CD14-positive monocyte (primary cell): Measurements from ENCODE around the gene RALGAPA2. TPM values are rescaled to one million over a fixed set of nuclear protein-coding genes. Genes with fewer than 3 reads are reported as not detected.

Source experiments
- DNase-seq, 3 donors: peaks; one replicate each; pipeline ENCODE4 v3.0.0-alpha.2; 2011 to 2022
- H2AFZ ChIP-seq: 2 replicates; pipeline ENCODE4 v1.6.0; 2012; ENCODE audit warnings: mild to moderate bottlenecking, low read depth, low read length, inconsistent platforms; ENCODE audit not compliant: insufficient read depth, poor library complexity, severe bottlenecking
- H3K27ac ChIP-seq, 2 donors: 1 replicate in 1 of 2; 2 replicates in 1 of 2; pipeline ENCODE4 v1.5.1; 2012 to 2013; ENCODE audit warnings: low read length in 2 of 2, control low read depth in 1 of 2, inconsistent platforms in 1 of 2, low read depth in 1 of 2, mild to moderate bottlenecking in 1 of 2
- H3K27me3 ChIP-seq, 2 donors: one replicate each; pipeline versions ENCODE4 v1.6.0 to v1.6.1; 2011 to 2013; ENCODE audit warnings: low read length in 2 of 2; ENCODE audit not compliant: control insufficient read depth in 2 of 2, insufficient read depth in 2 of 2
- H3K36me3 ChIP-seq, 2 donors: replicated peaks in 1 of 2; 1 replicate in 1 of 2; 2 replicates in 1 of 2; pipeline versions ENCODE4 v1.5.1 to v1.6.1; 2012 to 2013; ENCODE audit warnings: low read length in 2 of 2, control low read depth in 1 of 2, inconsistent platforms in 1 of 2, mild to moderate bottlenecking in 1 of 2; ENCODE audit not compliant: insufficient read depth in 2 of 2, control insufficient read depth in 1 of 2
- H3K4me1 ChIP-seq, 2 donors: 1 replicate in 1 of 2; 2 replicates in 1 of 2; pipeline versions ENCODE4 v1.5.1 to v1.6.1; 2012 to 2013; ENCODE audit warnings: low read length in 2 of 2, control low read depth in 1 of 2, inconsistent platforms in 1 of 2, mild to moderate bottlenecking in 1 of 2, moderate library complexity in 1 of 2; ENCODE audit not compliant: insufficient read depth in 2 of 2, control insufficient read depth in 1 of 2
- H3K4me2 ChIP-seq: replicated peaks from 2 replicates; pipeline ENCODE3; 2012; ENCODE audit warnings: low read length, moderate library complexity, mild to moderate bottlenecking; ENCODE audit not compliant: poor library complexity, severe bottlenecking; ENCODE audit errors: extremely low read depth
- H3K4me3 ChIP-seq, 3 experiments: fragments of 200-600 bp in 1 of 3; sonication (generic) in 1 of 3; replicated peaks in 1 of 3; 1 replicate in 2 of 3; 2 replicates in 1 of 3; pipeline ENCODE4 v1.5.1; 2011 to 2013; ENCODE audit warnings: low read length in 3 of 3, mild to moderate bottlenecking in 3 of 3, control low read depth in 2 of 3, low read depth in 2 of 3, inconsistent platforms in 1 of 3, moderate library complexity in 1 of 3
- H3K79me2 ChIP-seq: 2 replicates; pipeline ENCODE4 v1.6.0; 2012; ENCODE audit warnings: mild to moderate bottlenecking, control low read depth, inconsistent platforms, low read length, moderate library complexity; ENCODE audit not compliant: insufficient read depth
- H3K9ac ChIP-seq: 2 replicates; pipeline ENCODE4 v1.6.0; 2017; ENCODE audit warnings: low read length, mild to moderate bottlenecking; ENCODE audit not compliant: insufficient read depth, poor library complexity, severe bottlenecking
- H3K9me3 ChIP-seq, 2 donors: replicated peaks in 1 of 2; 1 replicate in 1 of 2; 2 replicates in 1 of 2; pipeline versions ENCODE4 v1.5.1 to v1.6.1; 2012 to 2013; ENCODE audit warnings: low read length in 2 of 2, control low read depth in 1 of 2; ENCODE audit not compliant: control insufficient read depth in 1 of 2, insufficient read depth in 1 of 2
- H4K20me1 ChIP-seq: 2 replicates; pipeline ENCODE4 v1.6.0; 2012; ENCODE audit warnings: mild to moderate bottlenecking, low read length, control low read depth, moderate library complexity; ENCODE audit not compliant: insufficient read depth
- H3K27ac Mint-ChIP-seq, 7 donors: one replicate each; pipeline ENCODE4 v1.8.0; 2020; ENCODE audit warnings: mild to moderate bottlenecking in 7 of 7, mixed read lengths in 7 of 7, moderate library complexity in 6 of 7, inconsistent platforms in 2 of 7
- H3K27me3 Mint-ChIP-seq, 3 donors: one replicate each; pipeline ENCODE4 v1.8.0; 2021 to 2022; ENCODE audit warnings: low read depth in 3 of 3, mild to moderate bottlenecking in 3 of 3, mixed read lengths in 3 of 3, moderate library complexity in 3 of 3, inconsistent platforms in 1 of 3
- H3K36me3 Mint-ChIP-seq, 2 donors: one replicate each; pipeline ENCODE4 v1.8.0; 2020; ENCODE audit warnings: mixed read lengths in 2 of 2, inconsistent platforms in 1 of 2, mild to moderate bottlenecking in 1 of 2
- H3K4me1 Mint-ChIP-seq: one replicate; pipeline ENCODE4 v1.8.0; 2020; ENCODE audit warnings: mild to moderate bottlenecking, mixed read lengths
- H3K4me3 Mint-ChIP-seq, 2 donors: one replicate each; pipeline ENCODE4 v1.8.0; 2020; ENCODE audit warnings: mild to moderate bottlenecking in 2 of 2, mixed read lengths in 2 of 2, moderate library complexity in 1 of 2
- H3K9me3 Mint-ChIP-seq, 7 donors: one replicate each; pipeline ENCODE4 v1.8.0; 2020 to 2022; ENCODE audit warnings: mixed read lengths in 7 of 7, mild to moderate bottlenecking in 6 of 7, moderate library complexity in 6 of 7, inconsistent platforms in 2 of 7
- CTCF ChIP-seq: fragments of 200-600 bp; IDR thresholded peaks from one replicate; pipeline ENCODE4 v1.8.0; 2022; ENCODE audit warnings: antibody characterized with exemption, mild to moderate bottlenecking
- WGBS: methylation state at CpG from one replicate; pipeline ENCODE4 v1.1.5; 2013; ENCODE audit warnings: missing lambda C conversion rate; ENCODE audit not compliant: insufficient coverage; 5-methylcytosine and 5-hydroxymethylcytosine counted together
- intact Hi-C, 2 donors: fragments of 100-400 bp; cut with micrococcal nuclease; formaldehyde crosslinking; loops; one replicate each; pipeline versions ENCODE4 v1.15.0 to v1.15.1; 2023
- polyA plus RNA-seq, 3 donors: library from polyadenylated mRNA; depleted of rRNA in 1 of 3; unstranded in 2 of 3; stranded (reverse) in 1 of 3; fragments of 300-500 nt in 2 of 3; fragments of >200 nt in 1 of 3; fragmentation: Illumina TruSeq in 2 of 3; gene quantifications; 1 replicate in 2 of 3; 2 replicates in 1 of 3; pipeline ENCODE4 v1.2.3, GENCODE V29; 2012 to 2021

Gene RALGAPA2
- polyA plus RNA-seq, 3 donors: 6.2 to 13.0 (median 8.9) TPM

GRCh38 chr20:20677186-20677585 lies 35.3 kb downstream of the RALGAPA2 start:
- no peak overlapping the region for H3K27ac Mint-ChIP-seq
- no peaks in the 10 kb centered on the region for H3K27me3 ChIP-seq
- TF ChIP-seq CTCF: no peak
- no peak for DNase-seq
- H2AFZ ChIP-seq: no peak overlapping the region
- no peak overlapping the region for H3K27ac ChIP-seq
- intact Hi-C loops: no loop called here
- H3K4me1 Mint-ChIP-seq: peaks cover 15% of the 10 kb centered on the region
- H3K9me3 ChIP-seq: no peaks in the 10 kb centered on the region
- H4K20me1 ChIP-seq: peaks cover 12% of the 10 kb centered on the region
- H3K4me3 ChIP-seq: no peak overlapping the region
- peaks cover 38 to 46% of the 10 kb centered on the region in 2 donors for H3K36me3 Mint-ChIP-seq
- peaks cover 27% of the 10 kb centered on the region for H3K79me2 ChIP-seq
- 81% methylated on average over 2 of the region's 3 CpGs for WGBS
- H3K4me2 ChIP-seq: no peak overlapping the region
- H3K36me3 ChIP-seq: peaks cover 0 to 37% of the 10 kb centered on the region in 2 donors
- H3K4me3 Mint-ChIP-seq: no peak overlapping the region
- peaks cover 11 to 17% of the 10 kb centered on the region in 2 donors for H3K4me1 ChIP-seq
- no peaks in the 10 kb centered on the region for H3K9me3 Mint-ChIP-seq
- H3K27me3 Mint-ChIP-seq: peaks cover 0 to 1% (median 0%) of the 10 kb centered on the region in 3 donors
- H3K9ac ChIP-seq: no peak overlapping the region

GRCh38 chr20:20668639-20669038 lies 43.8 kb downstream of the RALGAPA2 start:
- no CpG with 5 or more reads among the region's 1 CpG for WGBS
- Histone ChIP-seq H3K27ac (peak overlapping the region in 1 of 2 donors; percentile 3), H3K4me3 (no peak overlapping the region), H3K79me2 (peaks cover 20% of the 10 kb centered on the region), H3K27me3 (no peaks in the 10 kb centered on the region), H4K20me1 (peaks cover 21% of the 10 kb centered on the region), H3K9ac (no peak overlapping the region), H3K4me1 (peaks cover 36 to 47% of the 10 kb centered on the region in 2 donors), H2AFZ (no peak overlapping the region), H3K36me3 (no peaks in the 10 kb centered on the region), H3K9me3 (no peaks in the 10 kb centered on the region), H3K4me2 (peak overlapping the region; percentile 14)
- Mint-ChIP-seq H3K9me3 (no peaks in the 10 kb centered on the region), H3K4me1 (peaks cover 53% of the 10 kb centered on the region), H3K36me3 (peaks cover 23% of the 10 kb centered on the region in 2 donors), H3K4me3 (peak overlapping the region in 1 of 2 donors; percentile 72), H3K27me3 (peaks cover 0 to 1% (median 0%) of the 10 kb centered on the region in 3 donors), H3K27ac (peak overlapping the region; percentile 38 to 87 (median 73))
- DNase-seq: peak; percentile 55 to 74 (median 62)
- no peak for TF ChIP-seq CTCF
- intact Hi-C loops: loop anchor here in 1 of 2 donors (5.0 kb wide), 1 partner anchor 154 kb away; no protein-coding TSS in a partner anchor
